ENCODE data around the gene SREK1. TPM values are rescaled to one million over a fixed set of nuclear protein-coding genes. Genes with fewer than 3 reads are reported as not detected.
A peak's percentile ranks its signal among the peaks of the same experiment; 100 is the strongest.
"Not testable (repeated sequence)": the region's sequence is repeated elsewhere in the genome, so short reads cannot be mapped to it uniquely, and the experiment has no call there.

SREK1 gene
- total RNA-seq, 4 donors from 2014 or later: 124 to 236 (median 192) TPM

- Histone ChIP-seq H3K36me3 (no peaks in the 10 kb centered on the region), H3K27me3 (no peaks in the 10 kb centered on the region), H3K9me3 (no peaks in the 10 kb centered on the region), H3K4me3 (replicated peaks in 1 of 3) (no peak overlapping the region), H3K27ac (no peak overlapping the region), H3K4me1 (peaks cover 9 to 15% of the 10 kb centered on the region in 2 donors)
- 83 to 89% methylated on average over 2 of the region's 2 CpGs for WGBS, 2 donors
- intact Hi-C loops (cut with DNase I): no loop called here
- no peak for DNase-seq
- TF ChIP-seq CTCF (IDR thresholded peaks at IDR 0.05) (no peak), POLR2A (IDR thresholded peaks at IDR 0.05) (no peak)
Measured at GRCh38 chr5:66213533-66213932, 69.4 kb downstream of the SREK1 start.

GRCh38 chr5:66222455-66222854, 78.4 kb downstream of the SREK1 start:
- no peak for TF ChIP-seq CTCF (IDR thresholded peaks at IDR 0.05)
- TF ChIP-seq POLR2A (IDR thresholded peaks at IDR 0.05): no peak
- Histone ChIP-seq H3K27ac (peak overlapping the region in 1 of 3 donors; percentile 28), H3K4me3 (replicated peaks in 1 of 3) (no peak overlapping the region), H3K36me3 (no peaks in the 10 kb centered on the region), H3K27me3 (no peaks in the 10 kb centered on the region), H3K4me1 (peaks cover 3 to 12% of the 10 kb centered on the region in 2 donors), H3K9me3 (no peaks in the 10 kb centered on the region)
- peak; percentile 61 to 71 for DNase-seq
- 67% methylated on average over 4 of the region's 5 CpGs; no CpG with 5 or more reads in 1 of the 2 donors for WGBS, 2 donors
- intact Hi-C loops (cut with DNase I): no loop called here

GRCh38 chr5:66222896-66223295, 78.8 kb downstream of the SREK1 start:
- intact Hi-C loops (cut with DNase I): not testable (repeated sequence)

GRCh38 chr5:66223637-66224036, 79.5 kb downstream of the SREK1 start:
- H3K9me3 ChIP-seq: no peaks in the 10 kb centered on the region
- DNase-seq: peak; percentile 59 to 71
- no peaks in the 10 kb centered on the region for H3K36me3 ChIP-seq
- intact Hi-C loops (cut with DNase I): no loop called here
- no peak overlapping the region for H3K27ac ChIP-seq
- no peak overlapping the region for H3K4me3 ChIP-seq (replicated peaks in 1 of 3)
- H3K27me3 ChIP-seq: no peaks in the 10 kb centered on the region
- peaks cover 3 to 12% of the 10 kb centered on the region in 2 donors for H3K4me1 ChIP-seq
- no peak for TF ChIP-seq POLR2A (IDR thresholded peaks at IDR 0.05)
- peak in 3 of 6 experiments; percentile 45 to 66 (median 61) for TF ChIP-seq CTCF (IDR thresholded peaks at IDR 0.05)
- WGBS, 2 donors: 53 to 60% methylated on average over 4 of the region's 4 CpGs

More at GRCh38 chr5:66222896-66223295, 78.8 kb downstream of the SREK1 start:
- H3K36me3 ChIP-seq; H3K4me3 ChIP-seq (replicated peaks in 1 of 3); H3K9me3 ChIP-seq; H3K27me3 ChIP-seq; DNase-seq: not testable (repeated sequence)
- Histone ChIP-seq H3K27ac (peak overlapping the region in 1 of 3 donors; percentile 28), H3K4me1 (peaks cover 3 to 12% of the 10 kb centered on the region in 2 donors)
- WGBS, 2 donors: 90 to 100% methylated on average over 4 of the region's 4 CpGs

GRCh38 chr5:66224274-66224673, 80.2 kb downstream of the SREK1 start:
- WGBS, 2 donors: 93 to 94% methylated on average over 3 of the region's 3 CpGs
- Histone ChIP-seq H3K27me3 (no peaks in the 10 kb centered on the region), H3K36me3 (no peaks in the 10 kb centered on the region), H3K27ac (no peak overlapping the region), H3K9me3 (no peaks in the 10 kb centered on the region), H3K4me3 (replicated peaks in 1 of 3) (no peak overlapping the region), H3K4me1 (peaks cover 3 to 12% of the 10 kb centered on the region in 2 donors)
- TF ChIP-seq CTCF (IDR thresholded peaks at IDR 0.05) (no peak), POLR2A (IDR thresholded peaks at IDR 0.05) (no peak)
- intact Hi-C loops (cut with DNase I): no loop called here
- DNase-seq: no peak
